Measurements from ENCODE around the gene RAB10. TPM values are rescaled to one million over a fixed set of nuclear protein-coding genes. Genes with fewer than 3 reads are reported as not detected.

RAB10 gene
- polyA plus RNA-seq, 1 donor (not counting 4 experiments of a cell fraction or from before 2014, with no cell fraction given), result 252 TPM

- H3K4me1 ChIP-seq (ENCODE audit: control insufficient read depth, extremely low read depth, insufficient read depth, low read length), result peaks cover 22% of the 10 kb centered on the region
- TF ChIP-seq EZH2 (IDR thresholded peaks at IDR 0.05; ENCODE audit: low read length) (no peak), CTCF (optimal IDR thresholded peaks at IDR 0.05 in 1 of 3, IDR thresholded peaks at IDR 0.05 in 1 of 3, conservative IDR thresholded peaks at IDR 0.05 in 1 of 3; ENCODE audit: extremely low read depth in 1 of 3, insufficient read depth in 2 of 3, low read length in 3 of 3) (no peak)
- dilution Hi-C loops (cut with MboI; ENCODE audit: extremely low pct_ligation_motif_present, low sequenced_read_pairs), result no loop called here
- peaks cover 20% of the 10 kb centered on the region for H4K20me1 ChIP-seq (ENCODE audit: control insufficient read depth, extremely low read depth, insufficient read depth, low read length)
- H3K27me3 ChIP-seq (ENCODE audit: control insufficient read depth, extremely low read depth, insufficient read depth, low read length), result no peaks in the 10 kb centered on the region
- DNase-seq (ENCODE audit: low read depth, low spot score) (peak; percentile 60), FAIRE-seq (peak; percentile 95)
- peaks cover 5 to 8% of the 10 kb centered on the region in 2 experiments for H3K36me3 ChIP-seq (ENCODE audit: control insufficient read depth in 2 of 2, extremely low read depth in 1 of 2, insufficient read depth in 2 of 2, low read length in 2 of 2)
- H3K79me2 ChIP-seq (ENCODE audit: control insufficient read depth, insufficient read depth, low read length), result peaks cover 94% of the 10 kb centered on the region
- no peaks in the 10 kb centered on the region for H3K9me3 ChIP-seq (ENCODE audit: control insufficient read depth, low read depth, low read length)
- H3K4me2 ChIP-seq (ENCODE audit: control insufficient read depth, extremely low read depth, insufficient read depth, low read depth, low read length), result peak overlapping the region; percentile 80
- no peak overlapping the region for H3K9ac ChIP-seq (ENCODE audit: control insufficient read depth, extremely low read depth, insufficient read depth, low read length)
- peak overlapping the region; percentile 56 for H3K27ac ChIP-seq (ENCODE audit: control insufficient read depth, insufficient read depth, low read length)
- peak overlapping the region in 2 of 3 experiments; percentile 7 to 33 for H3K4me3 ChIP-seq (ENCODE audit: control insufficient read depth in 2 of 3, extremely low read depth in 1 of 3, insufficient read depth in 2 of 3, low read depth in 1 of 3, low read length in 3 of 3)
- H3K9me1 ChIP-seq (ENCODE audit: control insufficient read depth, extremely low read depth, insufficient read depth, low read length), result no peaks in the 10 kb centered on the region
- H2AFZ ChIP-seq (ENCODE audit: control insufficient read depth, low read length), result no peak overlapping the region
These were observed 34.9 kb downstream of the RAB10 start for GRCh38 chr2:26068602-26069298.

- Histone ChIP-seq H3K4me2 (ENCODE audit: control insufficient read depth, extremely low read depth, insufficient read depth, low read depth, low read length) (no peak overlapping the region), H3K9me1 (ENCODE audit: control insufficient read depth, extremely low read depth, insufficient read depth, low read length) (no peaks in the 10 kb centered on the region), H3K9ac (ENCODE audit: control insufficient read depth, extremely low read depth, insufficient read depth, low read length) (no peak overlapping the region), H4K20me1 (ENCODE audit: control insufficient read depth, extremely low read depth, insufficient read depth, low read length) (peaks cover 19% of the 10 kb centered on the region), H3K4me3 (ENCODE audit: control insufficient read depth in 2 of 3, extremely low read depth in 1 of 3, insufficient read depth in 2 of 3, low read depth in 1 of 3, low read length in 3 of 3) (no peak overlapping the region), H2AFZ (ENCODE audit: control insufficient read depth, low read length) (no peak overlapping the region), H3K27ac (ENCODE audit: control insufficient read depth, insufficient read depth, low read length) (no peak overlapping the region), H3K4me1 (ENCODE audit: control insufficient read depth, extremely low read depth, insufficient read depth, low read length) (peaks cover 22% of the 10 kb centered on the region), H3K27me3 (ENCODE audit: control insufficient read depth, extremely low read depth, insufficient read depth, low read length) (no peaks in the 10 kb centered on the region), H3K9me3 (ENCODE audit: control insufficient read depth, low read depth, low read length) (no peaks in the 10 kb centered on the region), H3K36me3 (ENCODE audit: control insufficient read depth in 2 of 2, extremely low read depth in 1 of 2, insufficient read depth in 2 of 2, low read length in 2 of 2) (peaks cover 0 to 5% of the 10 kb centered on the region in 2 experiments), H3K79me2 (ENCODE audit: control insufficient read depth, insufficient read depth, low read length) (peaks cover 94% of the 10 kb centered on the region)
- dilution Hi-C loops (cut with MboI; ENCODE audit: extremely low pct_ligation_motif_present, low sequenced_read_pairs), result no loop called here
- TF ChIP-seq CTCF (optimal IDR thresholded peaks at IDR 0.05 in 1 of 3, IDR thresholded peaks at IDR 0.05 in 1 of 3, conservative IDR thresholded peaks at IDR 0.05 in 1 of 3; ENCODE audit: extremely low read depth in 1 of 3, insufficient read depth in 2 of 3, low read length in 3 of 3) (no peak), EZH2 (IDR thresholded peaks at IDR 0.05; ENCODE audit: low read length) (no peak)
- DNase-seq (ENCODE audit: low read depth, low spot score) (no peak), FAIRE-seq (no peak)
These were observed 36.8 kb downstream of the RAB10 start for GRCh38 chr2:26070730-26071129.

All from keratinocyte (primary cell).